Posterior vena cava (tissue), 2 donors: ENCODE results near the gene RAPGEF2. TPM values are rescaled to one million over a fixed set of nuclear protein-coding genes. Genes with fewer than 3 reads are reported as not detected.

Experiments used
- DNase-seq: peaks from one replicate; pipeline ENCODE4 v3.0.0-alpha.2; 2020; ENCODE audit warnings: low spot score
- intact Hi-C, 2 donors: fragments of 100-400 bp; cut with DNase I; formaldehyde crosslinking; loops; one replicate each; pipeline versions ENCODE4 v1.14.1 to v1.14.2; 2022 to 2023
- total RNA-seq, 2 donors: library from RNA; stranded (reverse); fragmentation: NEBNext Ultra II Directional; extraction: Animal tissue kit (Norgen Biotek cat#: 25700); gene quantifications; one replicate each; pipeline ENCODE4 v1.2.1, GENCODE V29; 2021
- donor health status: DM: yes; HTN: yes; CAD: no.
- donor health status: DM: yes; HTN: yes; CAD: no.

RAPGEF2 gene
- total RNA-seq, 2 donors from 2014 or later, result 25.6 to 28.2 TPM

DNA sequence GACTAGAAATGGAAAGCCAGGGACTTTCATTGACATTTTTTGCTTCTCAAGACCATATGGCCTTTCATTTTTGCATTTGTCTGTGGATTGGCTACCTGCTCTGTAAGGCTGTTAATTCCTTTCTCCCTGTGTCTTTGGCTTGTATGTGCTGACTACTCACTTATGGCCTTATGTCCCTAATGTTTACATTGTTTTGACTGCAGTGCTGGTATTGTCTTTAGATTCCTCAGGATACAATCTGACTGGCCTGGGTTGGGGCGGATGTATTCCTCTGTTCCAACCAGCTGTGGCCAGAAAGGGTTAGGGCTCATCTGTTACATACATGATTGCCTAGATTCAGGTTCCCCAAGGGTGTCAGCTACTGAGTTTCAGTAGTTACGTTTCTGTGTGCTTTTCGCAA, 108.1 kb downstream of the RAPGEF2 start:
- intact Hi-C loops, result no loop called here
- no peak for DNase-seq

DNA sequence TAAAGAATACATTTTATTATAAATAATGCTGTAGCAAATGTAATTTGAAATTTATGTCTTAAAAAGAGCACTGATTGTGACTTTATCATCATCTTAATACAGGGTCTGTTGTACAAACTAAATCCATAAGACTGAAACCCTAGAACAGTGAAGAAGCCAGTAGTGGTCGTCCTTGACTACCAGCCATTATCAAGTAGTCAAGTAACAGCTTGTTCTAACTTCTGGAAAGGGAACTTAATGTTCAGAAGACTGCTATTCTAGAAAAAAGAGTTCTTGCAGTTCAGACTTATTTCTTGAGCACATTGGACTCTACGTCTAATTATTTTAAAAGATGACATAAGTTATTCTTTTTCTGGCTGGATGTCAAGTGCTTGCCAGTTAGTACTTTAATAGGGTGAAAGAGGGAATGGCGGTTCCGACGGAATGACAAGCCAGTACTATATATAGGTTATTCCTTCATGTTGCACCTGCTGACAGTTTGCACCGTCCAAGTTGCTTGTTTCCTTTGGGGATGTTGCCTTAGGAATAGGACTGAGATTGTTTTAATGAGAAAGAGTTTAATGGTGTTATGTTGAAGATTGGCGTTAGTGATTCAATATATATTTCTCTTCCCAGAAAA, 109.9 kb downstream of the RAPGEF2 start:
- intact Hi-C loops, result no loop called here
- no peak for DNase-seq

DNA sequence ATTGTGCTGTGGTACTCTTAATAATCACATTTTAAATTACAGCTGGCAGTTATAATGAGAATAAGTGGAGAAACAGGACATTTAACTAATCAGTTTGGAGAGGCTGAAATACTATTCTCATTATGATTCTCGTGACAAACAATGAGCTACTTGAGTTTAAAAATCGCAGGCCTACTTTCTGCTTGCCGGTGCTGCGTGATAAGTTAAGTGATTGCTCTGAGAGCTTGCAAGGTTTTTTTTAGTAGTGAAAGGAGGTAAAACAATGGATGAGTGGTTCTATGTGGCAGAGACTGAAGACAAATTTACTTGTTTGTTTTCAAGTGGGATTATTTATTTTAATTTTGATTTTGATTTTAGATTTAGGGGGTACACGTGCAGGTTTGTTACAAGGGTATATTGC, 114.0 kb downstream of the RAPGEF2 start:
- intact Hi-C loops, result no loop called here
- no peak for DNase-seq

- intact Hi-C loops, result no loop called here
- no peak for DNase-seq
Measured at GRCh38 chr4:159219862-159220261, 117.0 kb downstream of the RAPGEF2 start.

GRCh38 chr4:159220353-159220752, 117.5 kb downstream of the RAPGEF2 start:
- DNase-seq, result no peak
- intact Hi-C loops, result no loop called here

DNA sequence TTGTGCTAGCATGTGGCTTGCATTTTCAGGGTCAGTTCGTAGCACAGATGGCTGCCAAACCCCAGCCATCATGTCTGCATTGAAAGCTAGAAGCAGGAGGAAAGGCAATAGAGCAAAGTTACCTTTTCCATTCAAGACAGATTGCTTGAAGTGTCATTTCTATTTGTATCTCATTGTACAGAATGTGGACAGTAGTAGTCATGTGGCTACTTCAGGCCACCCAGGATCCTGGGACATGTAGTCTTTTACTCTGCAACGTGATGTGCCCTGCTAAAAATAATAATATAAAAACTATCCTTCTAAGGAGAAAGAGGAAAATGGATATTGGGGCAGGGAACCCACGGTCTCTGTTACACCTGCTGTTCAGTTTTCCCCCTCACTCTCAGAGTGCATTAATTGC, 118.4 kb downstream of the RAPGEF2 start:
- intact Hi-C loops, result no loop called here
- no peak for DNase-seq

GRCh38 chr4:159222043-159222552, 119.2 kb downstream of the RAPGEF2 start:
- intact Hi-C loops, result no loop called here
- DNase-seq, result no peak

- intact Hi-C loops, result no loop called here
Measured at GRCh38 chr4:159224408-159224807, 121.5 kb downstream of the RAPGEF2 start.

GRCh38 chr4:159227378-159227777, 124.5 kb downstream of the RAPGEF2 start:
- DNase-seq, result no peak
- intact Hi-C loops, result no loop called here

More at GRCh38 chr4:159224408-159224807, 121.5 kb downstream of the RAPGEF2 start:
- no peak for DNase-seq

- peak; percentile 88 for DNase-seq
- intact Hi-C loops, result no loop called here
Measured at GRCh38 chr4:159227984-159228383, 125.1 kb downstream of the RAPGEF2 start.

- intact Hi-C loops, result no loop called here
- no peak for DNase-seq
Measured at GRCh38 chr4:159229164-159229563, 126.3 kb downstream of the RAPGEF2 start.

- intact Hi-C loops, result no loop called here
Measured at GRCh38 chr4:159232465-159233106, 129.7 kb downstream of the RAPGEF2 start.

GRCh38 chr4:159235779-159236368, 133.0 kb downstream of the RAPGEF2 start:
- DNase-seq, result no peak
- intact Hi-C loops, result no loop called here

More at GRCh38 chr4:159232465-159233106, 129.7 kb downstream of the RAPGEF2 start:
- no peak for DNase-seq

GRCh38 chr4:159237975-159238374, 135.1 kb downstream of the RAPGEF2 start:
- intact Hi-C loops, result no loop called here
- DNase-seq, result no peak

DNA sequence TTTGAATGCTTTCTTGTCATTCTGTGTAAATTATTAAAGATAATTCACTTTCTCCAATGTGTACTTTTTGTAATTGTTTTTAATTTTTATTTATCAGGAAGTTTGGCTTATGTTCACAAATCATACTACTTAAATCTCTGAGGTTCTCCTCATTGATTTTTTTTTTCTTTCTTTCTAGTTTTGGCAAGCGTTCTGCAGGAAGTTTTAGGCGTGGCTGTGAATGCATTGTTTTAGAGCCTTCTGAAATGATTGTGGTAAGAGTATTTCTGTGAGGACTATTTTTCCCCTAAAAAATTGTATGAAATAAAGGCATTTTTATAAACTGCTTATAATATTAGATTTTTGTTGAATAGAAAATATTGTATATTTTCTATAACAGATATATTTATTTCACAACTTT, 135.8 kb downstream of the RAPGEF2 start:
- intact Hi-C loops, result no loop called here
- DNase-seq, result no peak

GRCh38 chr4:159239629-159240028, 136.8 kb downstream of the RAPGEF2 start:
- intact Hi-C loops, result no loop called here

GRCh38 chr4:159240046-159240445, 137.2 kb downstream of the RAPGEF2 start:
- intact Hi-C loops, result no loop called here
- no peak for DNase-seq

More at GRCh38 chr4:159239629-159240028, 136.8 kb downstream of the RAPGEF2 start:
- no peak for DNase-seq

DNA sequence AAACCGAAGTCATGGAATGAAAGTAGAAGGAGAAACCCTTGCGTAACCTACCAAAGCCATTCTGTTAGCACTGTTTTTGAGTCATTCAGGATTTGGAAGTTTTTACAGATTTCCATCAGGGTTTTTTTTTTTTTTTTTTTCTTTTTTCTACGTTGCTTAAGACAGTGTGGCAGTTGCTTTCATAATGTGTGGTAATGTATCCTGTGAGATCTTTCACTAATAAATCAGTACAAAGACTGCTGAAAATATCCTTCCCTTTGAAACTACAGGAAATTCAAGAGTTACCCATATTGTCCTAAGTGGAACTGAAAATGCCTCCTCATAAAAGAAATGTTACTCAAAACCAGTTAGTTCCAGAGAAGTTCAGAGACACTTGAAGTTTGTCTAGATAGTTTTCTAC, 137.8 kb downstream of the RAPGEF2 start:
- no peak for DNase-seq

GRCh38 chr4:159242427-159242826, 139.5 kb downstream of the RAPGEF2 start:
- intact Hi-C loops, result no loop called here

More for the DNA sequence above, 137.8 kb downstream of the RAPGEF2 start:
- intact Hi-C loops, result no loop called here

GRCh38 chr4:159248384-159249178, 145.7 kb downstream of the RAPGEF2 start:
- intact Hi-C loops, result no loop called here
- no peak for DNase-seq

More at GRCh38 chr4:159242427-159242826, 139.5 kb downstream of the RAPGEF2 start:
- DNase-seq, result no peak
